Immature natural killer cell (primary cell): Measurements from ENCODE around the gene TAF8. TPM values are rescaled to one million over a fixed set of nuclear protein-coding genes. Genes with fewer than 3 reads are reported as not detected.

ENCODE experiments used
- DNase-seq, 3 donors: peaks; one replicate each; pipeline ENCODE4 v3.0.0; 2022; ENCODE audit warnings: mixed read lengths in 1 of 3
- H3K27ac Mint-ChIP-seq, 6 donors: one replicate each; pipeline ENCODE4 v1.8.0; 2020; ENCODE audit warnings: mixed read lengths in 6 of 6, mild to moderate bottlenecking in 5 of 6, inconsistent platforms in 4 of 6, moderate library complexity in 3 of 6
- H3K27me3 Mint-ChIP-seq, 3 donors: one replicate each; pipeline ENCODE4 v1.8.0; 2020 to 2021; ENCODE audit warnings: low read depth in 3 of 3, mild to moderate bottlenecking in 3 of 3, mixed read lengths in 3 of 3, moderate library complexity in 3 of 3, inconsistent platforms in 1 of 3
- H3K36me3 Mint-ChIP-seq, 3 donors: one replicate each; pipeline ENCODE4 v1.8.0; 2020; ENCODE audit warnings: mixed read lengths in 3 of 3, inconsistent platforms in 2 of 3, mild to moderate bottlenecking in 2 of 3
- H3K4me1 Mint-ChIP-seq, 2 donors: one replicate each; pipeline ENCODE4 v1.8.0; 2020; ENCODE audit warnings: inconsistent platforms in 2 of 2, mild to moderate bottlenecking in 2 of 2, mixed read lengths in 2 of 2, moderate library complexity in 1 of 2
- H3K4me3 Mint-ChIP-seq, 5 donors: one replicate each; pipeline ENCODE4 v1.8.0; 2020; ENCODE audit warnings: mild to moderate bottlenecking in 5 of 5, mixed read lengths in 5 of 5, inconsistent platforms in 3 of 5, moderate library complexity in 3 of 5
- H3K9me3 Mint-ChIP-seq, 6 donors: one replicate each; pipeline ENCODE4 v1.8.0; 2020; ENCODE audit warnings: mild to moderate bottlenecking in 6 of 6, mixed read lengths in 6 of 6, inconsistent platforms in 4 of 6, moderate library complexity in 3 of 6
- polyA plus RNA-seq, 3 donors: library from polyadenylated mRNA; unstranded; fragments of 300-500 nt; fragmentation: Illumina TruSeq; gene quantifications; one replicate each; pipeline ENCODE4 v1.2.3, GENCODE V29; 2021

Gene TAF8
- polyA plus RNA-seq, 3 donors from 2014 or later, result 8.5 to 23.0 (median 14.6) TPM

DNA sequence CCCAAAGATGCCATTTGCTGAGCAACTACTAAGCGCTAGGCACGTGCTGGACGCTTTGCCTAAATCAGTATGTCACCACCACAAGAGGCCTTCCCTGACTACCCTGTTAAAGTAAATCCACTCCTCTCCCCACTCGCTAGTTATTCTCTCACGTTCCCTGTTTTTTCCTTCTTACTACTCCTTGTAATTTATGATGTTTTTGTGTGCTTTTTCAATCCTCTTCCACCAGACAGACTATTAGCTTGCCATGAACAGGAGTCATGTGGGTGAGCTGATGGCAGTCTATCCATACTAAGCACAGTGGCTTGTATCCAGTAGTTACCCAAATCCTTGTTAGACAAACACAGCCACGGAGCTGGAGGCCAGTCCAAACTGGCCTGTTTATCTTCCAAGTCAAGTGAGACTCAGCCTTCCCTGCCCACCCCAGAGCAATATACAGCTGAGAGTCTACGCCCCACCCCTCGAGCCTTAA lies 50.9 kb downstream of the TAF8 start:
- DNase-seq, result no peak
- Mint-ChIP-seq H3K4me1 (peaks cover 10 to 16% of the 10 kb centered on the region in 2 donors), H3K36me3 (no peaks in the 10 kb centered on the region), H3K27me3 (peaks cover 0 to 5% (median 0%) of the 10 kb centered on the region in 3 donors), H3K27ac (peak overlapping the region in 1 of 6 donors; percentile 10), H3K4me3 (no peak overlapping the region), H3K9me3 (no peaks in the 10 kb centered on the region)

DNA sequence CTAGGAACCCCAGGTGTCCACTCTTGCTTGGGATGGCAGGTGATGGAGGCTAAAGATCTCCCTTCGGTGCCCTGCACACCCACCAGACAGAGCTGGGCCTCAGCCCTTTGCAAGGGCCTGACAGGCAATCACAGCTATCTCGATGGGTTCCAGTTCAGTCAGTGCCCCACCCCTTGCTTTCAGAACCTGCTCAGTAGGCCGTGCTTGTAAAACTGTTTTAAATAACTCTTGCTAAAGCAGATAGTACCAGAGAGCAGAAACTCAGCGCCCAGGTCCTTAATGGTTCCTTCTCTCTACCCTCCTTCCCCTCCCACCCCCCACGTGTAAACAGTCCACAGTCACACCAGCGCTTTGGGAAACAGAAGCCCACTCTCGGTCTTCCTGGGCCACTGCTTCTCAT lies 52.9 kb downstream of the TAF8 start:
- peaks cover 0 to 5% (median 0%) of the 10 kb centered on the region in 3 donors for H3K27me3 Mint-ChIP-seq
- no peaks in the 10 kb centered on the region for H3K9me3 Mint-ChIP-seq
- no peak for DNase-seq
- no peak overlapping the region for H3K27ac Mint-ChIP-seq
- H3K36me3 Mint-ChIP-seq, result no peaks in the 10 kb centered on the region
- H3K4me1 Mint-ChIP-seq, result peaks cover 10 to 16% of the 10 kb centered on the region in 2 donors
- H3K4me3 Mint-ChIP-seq, result peak overlapping the region; percentile 59 to 74 (median 73)

DNA sequence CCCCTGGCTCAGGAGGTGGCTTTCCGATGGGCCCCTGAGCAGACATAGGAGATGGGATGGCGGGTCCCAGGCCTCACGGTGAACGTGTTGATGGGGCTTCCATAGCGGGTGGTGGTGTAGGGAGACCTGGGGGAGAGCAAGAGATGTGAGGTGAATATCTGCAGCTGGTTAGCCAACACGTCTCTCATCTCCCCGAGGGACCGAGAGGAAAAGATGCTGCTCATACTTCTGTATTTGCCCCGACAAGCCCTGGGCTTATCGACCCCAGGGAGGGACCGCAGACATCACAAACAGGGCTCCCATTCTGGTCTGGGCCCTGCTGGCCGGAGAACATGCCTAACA lies 53.4 kb downstream of the TAF8 start:
- H3K9me3 Mint-ChIP-seq, result no peaks in the 10 kb centered on the region
- H3K36me3 Mint-ChIP-seq, result no peaks in the 10 kb centered on the region
- H3K27ac Mint-ChIP-seq, result peak overlapping the region in 4 of 6 donors; percentile 34 to 86 (median 52)
- no peak for DNase-seq
- H3K4me1 Mint-ChIP-seq, result peaks cover 10 to 16% of the 10 kb centered on the region in 2 donors
- H3K27me3 Mint-ChIP-seq, result peaks cover 0 to 5% (median 0%) of the 10 kb centered on the region in 3 donors
- H3K4me3 Mint-ChIP-seq, result peak overlapping the region; percentile 59 to 74 (median 73)

DNA sequence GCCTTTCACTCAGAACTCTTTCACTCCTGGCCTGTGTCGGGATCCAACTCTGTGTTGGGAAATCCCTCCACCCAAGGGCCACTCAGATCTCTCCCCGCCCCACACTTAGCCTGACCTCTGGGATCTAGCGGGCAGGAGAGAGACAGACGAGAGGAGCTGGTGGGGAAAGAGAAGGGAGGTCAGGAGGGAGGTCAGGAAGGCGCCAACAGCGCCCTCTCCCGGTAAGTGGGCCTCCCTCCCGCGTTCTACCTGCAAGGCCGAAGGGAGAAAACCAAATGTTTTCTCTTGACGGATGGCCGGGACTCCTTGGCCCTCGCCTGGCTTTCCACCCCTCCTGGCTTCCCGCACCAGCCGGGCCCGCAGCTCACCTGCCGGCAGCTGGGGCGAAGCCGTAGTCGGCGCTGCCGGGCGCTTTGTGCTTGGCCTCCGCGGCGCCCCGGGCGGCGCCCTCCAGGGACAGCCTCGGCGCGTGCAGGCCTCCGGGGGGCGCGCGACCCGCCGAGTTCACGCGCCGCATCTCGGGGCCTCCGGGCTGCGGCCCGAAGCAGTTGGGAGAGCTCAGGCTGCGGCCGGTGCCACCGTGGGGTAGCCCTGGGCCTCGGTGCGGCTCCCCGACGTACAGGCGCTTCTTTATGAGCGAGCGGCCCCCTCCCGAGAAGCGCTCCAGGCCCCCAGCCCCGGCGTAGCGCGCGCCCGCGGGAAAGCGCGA lies 53.9 kb downstream of the TAF8 start:
- Mint-ChIP-seq H3K4me1 (peaks cover 10 to 16% of the 10 kb centered on the region in 2 donors), H3K27me3 (peaks cover 0 to 5% (median under 1%) of the 10 kb centered on the region in 3 donors), H3K27ac (peak overlapping the region in 4 of 6 donors; percentile 28 to 71 (median 52))

DNA sequence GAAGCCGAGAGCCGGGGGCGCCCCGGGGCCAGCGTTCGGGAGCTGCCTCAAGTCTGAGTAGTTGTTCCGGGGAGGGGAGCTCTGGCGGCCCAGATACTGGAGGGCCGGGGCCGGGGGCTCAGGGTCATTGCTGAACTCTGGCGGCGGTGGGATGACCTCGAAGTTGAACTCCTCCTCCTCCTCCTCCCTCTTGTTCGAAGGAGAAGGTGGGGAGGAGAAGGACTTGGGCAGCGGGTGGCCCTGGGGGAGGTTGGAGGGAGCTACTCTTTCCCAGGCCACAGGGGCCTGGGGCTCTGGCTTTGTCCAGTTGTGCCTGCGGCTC lies 54.4 kb downstream of the TAF8 start:
- H3K9me3 Mint-ChIP-seq, result no peaks in the 10 kb centered on the region
- H3K27me3 Mint-ChIP-seq, result peaks cover 2 to 5% (median 2%) of the 10 kb centered on the region in 3 donors
- H3K4me1 Mint-ChIP-seq, result peaks cover 10 to 16% of the 10 kb centered on the region in 2 donors
- peak overlapping the region in 1 of 6 donors; percentile 22 for H3K27ac Mint-ChIP-seq
- no peaks in the 10 kb centered on the region for H3K36me3 Mint-ChIP-seq
- no peak for DNase-seq
- H3K4me3 Mint-ChIP-seq, result peak overlapping the region; percentile 38 to 74 (median 60)

More for the DNA sequence above, 53.9 kb downstream of the TAF8 start:
- DNase-seq, result peak; percentile 72 to 79 (median 77)
- Mint-ChIP-seq H3K9me3 (no peaks in the 10 kb centered on the region), H3K36me3 (no peaks in the 10 kb centered on the region), H3K4me3 (peak overlapping the region; percentile 59 to 74 (median 73))

DNA sequence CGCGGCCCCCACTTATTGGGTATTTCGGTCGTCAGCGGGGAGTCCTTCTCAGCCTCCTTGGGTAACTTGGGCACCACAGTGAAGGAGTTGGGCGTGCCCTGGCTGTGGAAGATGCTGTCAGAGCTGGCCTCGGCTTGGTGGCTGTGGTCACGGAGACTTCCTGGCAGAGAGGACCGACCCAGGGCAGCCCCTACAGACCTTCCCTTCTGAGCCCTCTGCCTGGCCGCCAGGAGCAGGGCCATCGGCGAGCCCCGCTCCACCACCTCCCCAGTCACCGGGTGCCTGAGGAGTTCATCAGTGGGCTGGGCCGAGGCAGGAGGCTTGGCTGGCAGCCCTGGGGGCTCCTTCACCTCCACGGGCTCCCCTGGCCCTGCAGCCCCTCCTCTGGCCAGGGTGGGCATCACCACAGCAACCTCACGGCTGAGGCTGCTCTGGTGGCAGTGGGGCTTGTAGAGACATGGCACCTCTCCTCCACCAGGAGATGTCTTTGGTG lies 54.9 kb downstream of the TAF8 start:
- DNase-seq, result peak; percentile 17 to 29 (median 19)
- Mint-ChIP-seq H3K4me3 (peak overlapping the region; percentile 38 to 74 (median 60)), H3K4me1 (peaks cover 10 to 16% of the 10 kb centered on the region in 2 donors), H3K9me3 (no peaks in the 10 kb centered on the region), H3K27me3 (peaks cover 2 to 5% (median 2%) of the 10 kb centered on the region in 3 donors), H3K36me3 (no peaks in the 10 kb centered on the region), H3K27ac (no peak overlapping the region)

DNA sequence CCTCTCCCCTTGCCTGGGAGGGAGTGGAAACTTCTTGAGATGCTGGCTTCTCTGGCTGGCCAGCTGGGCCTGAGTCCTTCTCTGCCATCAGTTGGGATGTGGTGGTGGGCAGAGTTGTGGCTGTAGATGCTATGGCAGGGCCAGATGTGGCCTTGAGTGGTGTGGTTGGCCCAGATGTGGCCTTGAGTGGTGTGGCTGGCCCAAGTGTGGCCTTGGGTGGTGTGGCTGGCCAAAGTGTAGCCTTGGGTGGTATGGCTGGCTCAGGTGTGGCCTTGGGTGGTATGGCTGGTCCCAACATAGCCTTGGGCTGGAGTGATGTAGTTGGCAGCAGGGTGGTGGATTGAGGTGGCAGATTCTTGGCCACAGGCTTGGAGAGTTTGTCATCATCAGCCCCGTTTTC lies 55.4 kb downstream of the TAF8 start:
- H3K27me3 Mint-ChIP-seq, result peaks cover 2 to 5% (median 2%) of the 10 kb centered on the region in 3 donors
- no peaks in the 10 kb centered on the region for H3K9me3 Mint-ChIP-seq
- DNase-seq, result no peak
- peak overlapping the region in 1 of 6 donors; percentile 62 for H3K27ac Mint-ChIP-seq
- peaks cover 10 to 16% of the 10 kb centered on the region in 2 donors for H3K4me1 Mint-ChIP-seq
- H3K4me3 Mint-ChIP-seq, result peak overlapping the region in 3 of 5 donors; percentile 21 to 74 (median 60)
- no peaks in the 10 kb centered on the region for H3K36me3 Mint-ChIP-seq

DNA sequence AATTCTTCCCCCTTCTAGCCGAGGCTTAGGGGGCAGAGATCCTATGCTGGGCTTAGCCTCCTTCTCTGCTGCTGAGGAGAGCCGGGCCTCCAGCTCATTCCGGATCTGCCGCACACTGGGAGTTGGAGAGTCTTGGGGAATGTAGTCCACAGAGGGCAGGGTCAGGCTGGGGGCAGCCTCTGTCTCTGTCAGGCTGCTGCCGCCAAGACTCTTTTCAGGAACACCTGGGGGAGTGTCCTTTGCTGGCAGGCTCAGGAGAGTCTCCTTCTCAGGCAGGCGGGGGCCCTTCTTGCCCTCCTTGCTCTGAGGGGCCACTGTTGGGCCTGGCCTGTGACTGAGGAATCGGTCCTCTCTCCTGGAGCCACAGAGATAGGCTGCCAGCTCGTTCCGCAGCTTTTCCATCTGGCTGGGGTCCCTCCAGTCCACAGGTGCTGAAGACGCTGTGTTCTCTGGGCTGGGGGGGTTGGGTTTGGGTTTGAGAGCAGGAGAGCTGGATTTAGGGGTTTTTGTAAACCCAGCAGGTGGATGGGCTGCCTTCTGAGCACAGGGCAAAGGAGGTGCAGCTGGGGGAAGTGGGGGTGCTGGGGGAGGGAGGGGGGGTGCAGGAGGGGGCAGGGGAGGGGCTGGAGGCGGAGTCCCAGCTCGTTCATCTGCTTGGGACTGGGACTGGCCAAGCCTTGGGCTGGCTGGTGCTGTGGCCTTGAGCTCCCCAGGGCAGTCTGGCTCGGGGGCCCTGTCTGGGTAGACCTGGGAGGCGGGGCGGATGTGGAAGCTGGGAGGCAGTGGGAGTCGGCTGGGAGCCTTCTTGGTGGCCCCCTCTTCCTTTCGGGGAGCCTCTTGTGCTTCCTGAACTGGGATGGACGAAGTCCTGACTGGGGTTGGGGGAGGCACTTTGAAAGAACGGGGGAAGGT lies 56.0 kb downstream of the TAF8 start:
- H3K27ac Mint-ChIP-seq, result no peak overlapping the region
- H3K27me3 Mint-ChIP-seq, result peaks cover 2 to 5% (median 2%) of the 10 kb centered on the region in 3 donors
- no peaks in the 10 kb centered on the region for H3K9me3 Mint-ChIP-seq
- H3K4me1 Mint-ChIP-seq, result peaks cover 10 to 16% of the 10 kb centered on the region in 2 donors
- peak overlapping the region in 3 of 5 donors; percentile 21 to 74 (median 60) for H3K4me3 Mint-ChIP-seq
- no peak for DNase-seq
- no peaks in the 10 kb centered on the region for H3K36me3 Mint-ChIP-seq

DNA sequence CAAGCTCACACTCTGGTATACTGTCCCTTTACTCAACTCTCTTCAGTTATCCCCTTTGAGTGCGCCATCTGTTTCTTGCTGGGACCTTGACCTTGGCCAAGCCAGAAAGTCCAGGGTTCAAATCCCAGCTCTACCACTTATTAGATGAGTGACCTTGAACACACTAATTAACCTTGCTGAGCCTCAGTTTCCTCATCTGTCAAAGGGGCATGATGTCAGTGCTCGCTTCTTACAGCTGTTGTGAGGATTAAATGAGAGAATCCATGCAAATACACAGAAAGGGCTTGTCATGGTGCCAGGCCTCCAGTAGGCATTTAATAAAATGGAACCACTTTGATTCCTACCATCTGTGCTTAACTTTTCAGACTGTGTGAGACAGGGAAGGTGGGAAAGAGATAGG lies 57.7 kb downstream of the TAF8 start:
- peaks cover 10 to 16% of the 10 kb centered on the region in 2 donors for H3K4me1 Mint-ChIP-seq
- DNase-seq, result no peak
- no peak overlapping the region for H3K27ac Mint-ChIP-seq
- H3K4me3 Mint-ChIP-seq, result no peak overlapping the region
- H3K27me3 Mint-ChIP-seq, result peaks cover 3 to 5% (median 4%) of the 10 kb centered on the region in 3 donors
- no peaks in the 10 kb centered on the region for H3K9me3 Mint-ChIP-seq
- no peaks in the 10 kb centered on the region for H3K36me3 Mint-ChIP-seq

DNA sequence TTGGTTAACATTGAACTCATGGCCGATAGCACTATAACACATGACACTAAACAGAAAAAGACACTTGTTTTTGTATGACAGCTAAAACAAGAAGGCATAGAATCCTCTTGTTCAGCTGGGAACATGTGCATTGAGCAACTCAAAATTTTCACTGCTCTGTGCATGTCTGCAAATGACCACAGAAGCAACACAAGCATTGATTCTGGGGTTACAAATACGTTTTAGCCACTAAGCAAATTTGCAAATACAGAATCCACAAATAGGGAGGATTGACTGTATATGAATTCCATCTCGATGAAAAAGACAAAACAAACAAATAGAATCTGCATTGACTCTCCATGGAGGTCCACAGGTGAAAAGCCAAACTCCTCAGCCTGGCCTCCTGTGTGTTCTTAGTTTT lies 60.4 kb downstream of the TAF8 start:
- H3K4me1 Mint-ChIP-seq, result peaks cover 0 to 2% of the 10 kb centered on the region in 2 donors
- no peak overlapping the region for H3K27ac Mint-ChIP-seq
- no peak overlapping the region for H3K4me3 Mint-ChIP-seq
- no peaks in the 10 kb centered on the region for H3K36me3 Mint-ChIP-seq
- peaks cover 1 to 9% (median 4%) of the 10 kb centered on the region in 3 donors for H3K27me3 Mint-ChIP-seq
- no peaks in the 10 kb centered on the region for H3K9me3 Mint-ChIP-seq
- no peak for DNase-seq

DNA sequence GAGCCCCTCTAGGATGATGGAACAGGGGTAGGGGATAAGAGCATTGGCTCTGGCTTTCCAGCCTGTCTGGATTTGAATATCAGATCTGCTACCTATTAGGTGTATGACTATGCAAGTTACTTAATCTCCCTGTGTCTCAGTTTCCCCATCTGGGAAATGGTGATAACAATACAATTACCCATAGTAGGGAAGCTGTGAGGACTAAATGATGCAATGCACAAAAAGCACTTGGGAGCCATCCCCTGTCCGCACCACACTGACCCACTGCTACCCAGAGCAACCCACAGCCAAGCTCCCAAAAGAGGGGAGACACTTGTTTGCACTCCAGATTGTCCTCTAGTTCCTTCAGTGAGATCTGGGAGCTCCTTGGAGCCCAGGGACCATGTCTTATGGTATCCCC lies 62.0 kb downstream of the TAF8 start:
- Mint-ChIP-seq H3K27ac (no peak overlapping the region), H3K36me3 (no peaks in the 10 kb centered on the region), H3K4me1 (no peaks in the 10 kb centered on the region), H3K27me3 (peaks cover 1 to 9% (median 8%) of the 10 kb centered on the region in 3 donors), H3K4me3 (no peak overlapping the region), H3K9me3 (no peaks in the 10 kb centered on the region)
- DNase-seq, result no peak

DNA sequence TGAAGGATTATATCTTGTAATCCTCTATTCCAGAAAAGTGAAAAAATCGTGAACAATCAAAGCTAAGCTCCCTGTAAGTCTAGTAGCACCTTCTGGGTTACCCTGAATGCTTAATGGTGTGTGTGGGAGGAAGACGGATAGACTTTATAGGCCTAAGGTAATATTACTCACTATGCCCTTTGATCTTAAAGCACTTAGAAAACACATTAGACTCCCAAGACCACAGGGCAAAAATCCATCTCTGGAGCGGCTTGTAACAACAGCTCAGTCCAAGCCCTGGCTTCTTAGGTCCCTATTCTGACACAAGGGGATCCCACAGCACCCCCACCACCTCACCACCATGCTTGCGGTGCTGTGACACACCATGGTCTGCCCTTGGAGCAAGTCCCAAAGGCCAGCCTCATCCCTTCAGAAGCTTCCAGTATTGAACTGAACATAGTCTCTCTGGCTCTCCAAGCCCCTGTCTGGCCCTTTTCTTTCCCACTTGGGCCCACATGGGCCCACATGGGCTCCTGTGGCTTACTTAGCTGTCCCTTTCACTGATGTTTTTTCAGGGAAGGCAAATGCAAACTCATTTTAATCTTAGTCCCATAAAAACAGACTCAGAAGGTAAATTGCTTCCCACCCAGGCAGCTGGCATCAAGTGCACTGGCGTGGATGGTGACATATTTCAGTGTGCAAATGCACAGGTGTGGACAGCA lies 63.8 kb downstream of the TAF8 start:
- H3K4me3 Mint-ChIP-seq, result no peak overlapping the region
- no peaks in the 10 kb centered on the region for H3K9me3 Mint-ChIP-seq
- no peaks in the 10 kb centered on the region for H3K36me3 Mint-ChIP-seq
- no peak for DNase-seq
- no peak overlapping the region for H3K27ac Mint-ChIP-seq
- no peaks in the 10 kb centered on the region for H3K4me1 Mint-ChIP-seq
- peaks cover 1 to 9% (median 8%) of the 10 kb centered on the region in 3 donors for H3K27me3 Mint-ChIP-seq

DNA sequence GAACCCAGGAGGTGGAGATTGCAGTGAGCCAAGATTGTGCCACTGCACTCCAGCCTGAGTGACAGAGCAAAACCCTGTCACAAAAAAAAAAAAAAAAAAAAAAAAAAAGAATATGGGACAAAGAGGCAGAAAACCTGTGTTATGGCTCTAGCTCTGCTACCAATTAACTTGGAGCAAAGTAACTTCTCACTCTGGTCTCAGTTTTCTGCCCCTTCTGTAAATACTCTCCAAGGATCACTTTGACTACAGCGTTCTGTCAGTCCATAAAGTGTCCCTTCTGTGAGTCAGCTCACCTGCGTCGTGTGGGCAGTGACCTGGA lies 67.5 kb downstream of the TAF8 start:
- no peaks in the 10 kb centered on the region for H3K36me3 Mint-ChIP-seq
- no peak for DNase-seq
- no peaks in the 10 kb centered on the region for H3K9me3 Mint-ChIP-seq
- no peak overlapping the region for H3K4me3 Mint-ChIP-seq
- H3K4me1 Mint-ChIP-seq, result no peaks in the 10 kb centered on the region
- H3K27me3 Mint-ChIP-seq, result peaks cover 0 to 6% (median 4%) of the 10 kb centered on the region in 3 donors
- H3K27ac Mint-ChIP-seq, result no peak overlapping the region
